ENCODE results near the gene ATG7. TPM values are rescaled to one million over a fixed set of nuclear protein-coding genes. Genes with fewer than 3 reads are reported as not detected.
A peak's percentile ranks its signal among the peaks of the same experiment; 100 is the strongest.
"Not testable (repeated sequence)": the region's sequence is repeated elsewhere in the genome, so short reads cannot be mapped to it uniquely, and the experiment has no call there.

Gene ATG7
- total RNA-seq, 1 donor: 131 TPM

DNA sequence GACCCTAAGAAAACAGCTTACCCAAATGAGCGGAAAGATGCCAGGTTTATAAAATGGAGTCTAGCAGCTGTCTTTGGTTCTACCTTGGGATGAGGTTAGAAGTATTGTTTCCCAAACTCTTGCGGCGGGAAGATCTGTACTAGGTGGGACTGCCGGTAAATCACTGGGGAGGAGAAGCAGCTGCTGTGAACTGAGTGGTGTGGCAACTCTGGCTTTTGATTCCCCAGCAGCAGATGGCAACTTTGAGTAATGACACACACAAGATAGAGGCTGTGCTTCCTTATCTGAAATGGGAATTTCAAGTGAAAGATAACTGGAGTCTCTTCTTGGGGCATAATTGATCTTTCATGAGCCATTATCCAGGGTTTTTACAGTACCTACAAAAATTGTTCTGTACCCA lies 184.9 kb downstream of the ATG7 start:
- no peak overlapping the region for H3K4me3 ChIP-seq (ENCODE audit: low read depth, low read length)
- DNase-seq (ENCODE audit: low read depth): peak; percentile 69
- TF ChIP-seq, protein P1, sequence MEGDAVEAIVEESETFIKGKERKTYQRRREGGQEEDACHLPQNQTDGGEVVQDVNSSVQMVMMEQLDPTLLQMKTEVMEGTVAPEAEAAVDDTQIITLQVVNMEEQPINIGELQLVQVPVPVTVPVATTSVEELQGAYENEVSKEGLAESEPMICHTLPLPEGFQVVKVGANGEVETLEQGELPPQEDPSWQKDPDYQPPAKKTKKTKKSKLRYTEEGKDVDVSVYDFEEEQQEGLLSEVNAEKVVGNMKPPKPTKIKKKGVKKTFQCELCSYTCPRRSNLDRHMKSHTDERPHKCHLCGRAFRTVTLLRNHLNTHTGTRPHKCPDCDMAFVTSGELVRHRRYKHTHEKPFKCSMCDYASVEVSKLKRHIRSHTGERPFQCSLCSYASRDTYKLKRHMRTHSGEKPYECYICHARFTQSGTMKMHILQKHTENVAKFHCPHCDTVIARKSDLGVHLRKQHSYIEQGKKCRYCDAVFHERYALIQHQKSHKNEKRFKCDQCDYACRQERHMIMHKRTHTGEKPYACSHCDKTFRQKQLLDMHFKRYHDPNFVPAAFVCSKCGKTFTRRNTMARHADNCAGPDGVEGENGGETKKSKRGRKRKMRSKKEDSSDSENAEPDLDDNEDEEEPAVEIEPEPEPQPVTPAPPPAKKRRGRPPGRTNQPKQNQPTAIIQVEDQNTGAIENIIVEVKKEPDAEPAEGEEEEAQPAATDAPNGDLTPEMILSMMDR (IDR thresholded peaks at IDR 0.05; ENCODE audit: insufficient read depth, low read depth, low read length): no peak

DNA sequence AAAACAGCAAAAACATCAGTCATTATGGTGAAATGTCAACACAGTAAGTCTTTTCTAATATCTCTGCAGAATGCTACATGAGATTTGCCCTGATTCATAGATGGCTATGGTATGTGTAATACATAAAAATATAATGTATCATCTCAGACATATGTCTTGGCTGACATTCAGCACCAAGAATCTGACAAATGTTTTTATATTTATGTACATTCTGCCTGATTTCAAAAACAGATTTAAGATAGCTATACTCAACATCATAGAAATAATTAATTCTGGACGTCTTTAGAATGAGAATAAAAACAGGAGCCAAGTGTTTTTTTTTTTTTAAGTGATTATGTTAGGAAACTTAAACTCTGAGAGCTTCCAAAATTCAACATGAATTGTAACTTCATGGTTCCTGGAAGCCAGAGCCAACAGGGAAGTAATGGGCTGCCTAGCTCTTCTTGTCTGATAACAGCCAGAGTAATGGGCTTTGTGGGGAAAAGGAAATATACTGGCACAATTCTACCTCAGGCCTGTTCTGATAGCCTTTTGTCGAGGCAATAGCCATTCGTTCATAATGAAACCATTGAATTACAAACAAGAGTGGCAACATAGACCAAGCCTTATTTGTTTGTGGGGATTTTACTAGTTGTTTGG lies 187.1 kb downstream of the ATG7 start:
- TF ChIP-seq, protein P1 (IDR thresholded peaks at IDR 0.05; ENCODE audit: insufficient read depth, low read depth, low read length): no peak
- DNase-seq (ENCODE audit: low read depth): no peak
- H3K4me3 ChIP-seq (ENCODE audit: low read depth, low read length): no peak overlapping the region

DNA sequence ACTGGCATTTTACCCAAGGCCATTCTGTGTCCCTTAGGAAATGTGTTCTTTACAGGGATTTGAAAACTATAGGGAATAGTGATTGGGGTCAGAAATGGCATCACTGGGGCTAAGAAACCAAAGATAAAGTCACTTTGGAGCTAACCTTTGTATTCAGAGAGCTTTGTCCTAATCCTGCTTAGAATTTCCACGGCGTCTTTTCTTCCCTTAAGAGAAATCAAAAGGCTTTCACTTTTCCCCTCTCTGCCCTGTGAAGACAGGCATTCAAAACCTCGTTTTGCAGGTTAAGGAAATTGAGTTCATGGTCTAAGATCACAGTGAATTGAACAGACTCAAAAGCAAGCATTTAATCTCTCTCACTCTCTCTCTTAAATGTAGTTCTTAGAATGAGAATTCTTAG lies 189.0 kb downstream of the ATG7 start:
- DNase-seq (ENCODE audit: low read depth): no peak
- no peak overlapping the region for H3K4me3 ChIP-seq (ENCODE audit: low read depth, low read length)
- TF ChIP-seq, protein P1 (IDR thresholded peaks at IDR 0.05; ENCODE audit: insufficient read depth, low read depth, low read length): no peak

DNA sequence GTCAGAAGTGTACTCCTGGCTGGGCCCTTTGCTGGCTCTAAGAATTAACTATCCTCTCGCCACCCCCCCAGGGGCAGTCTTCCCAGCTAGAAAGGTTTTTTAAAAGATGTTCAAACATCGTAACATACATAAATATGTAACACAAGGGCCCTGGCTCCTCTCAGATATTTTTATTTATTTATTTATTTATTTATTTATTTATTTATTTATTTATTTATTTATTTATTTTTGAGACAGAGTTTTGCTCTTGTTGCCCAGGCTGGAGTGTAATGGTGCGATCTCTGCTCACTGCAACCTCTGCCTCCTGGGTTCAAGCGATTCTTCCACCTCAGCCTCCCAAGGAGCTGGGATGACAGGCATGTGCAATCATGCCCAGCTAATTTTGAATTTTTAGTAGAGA lies 190.5 kb downstream of the ATG7 start:
- not testable (repeated sequence) for H3K4me3 ChIP-seq (ENCODE audit: low read depth, low read length); DNase-seq (ENCODE audit: low read depth)

DNA sequence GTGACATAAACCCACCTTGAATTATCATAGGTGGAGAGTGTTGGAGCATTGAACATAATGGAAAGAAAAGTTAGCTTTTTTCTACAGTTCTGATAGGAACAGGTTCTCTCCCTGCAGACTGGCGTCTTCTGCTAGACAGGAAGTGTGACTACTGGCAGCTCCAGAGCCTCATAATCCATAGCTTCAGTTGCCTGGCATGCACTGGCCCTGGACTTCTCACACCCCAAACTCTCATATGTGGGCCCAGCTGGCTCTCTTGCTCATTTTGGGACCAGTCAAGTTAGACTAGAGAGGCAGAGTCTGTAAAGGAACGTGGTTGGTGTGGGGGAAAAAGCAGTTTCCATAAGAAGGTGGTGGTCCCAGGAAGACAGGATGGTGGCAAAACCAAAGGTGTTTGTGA lies 191.4 kb downstream of the ATG7 start:
- no peak for DNase-seq (ENCODE audit: low read depth)
- TF ChIP-seq, protein P1 (IDR thresholded peaks at IDR 0.05; ENCODE audit: insufficient read depth, low read depth, low read length): no peak
- no peak overlapping the region for H3K4me3 ChIP-seq (ENCODE audit: low read depth, low read length)

DNA sequence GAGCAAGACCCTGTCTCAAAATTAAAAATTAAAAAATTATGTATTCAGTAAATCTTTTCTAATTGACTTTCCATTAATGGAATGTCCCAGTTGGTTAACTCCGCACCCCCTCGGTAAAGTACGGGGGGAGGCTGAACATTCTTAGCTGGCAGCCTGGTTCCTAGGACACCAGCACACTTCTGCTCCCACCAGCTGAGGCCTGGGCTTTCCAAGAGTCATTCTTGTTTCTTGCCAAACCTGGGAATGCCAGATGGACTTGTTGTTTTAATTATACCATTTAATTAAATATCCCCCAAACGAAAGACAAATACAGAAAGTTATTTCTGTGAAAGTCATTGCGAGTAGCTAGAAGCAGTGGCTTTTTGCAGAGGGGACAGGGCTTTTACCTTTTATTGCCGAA lies 192.2 kb downstream of the ATG7 start:
- H3K4me3 ChIP-seq (ENCODE audit: low read depth, low read length): no peak overlapping the region
- DNase-seq (ENCODE audit: low read depth): no peak
- TF ChIP-seq, protein P1 (IDR thresholded peaks at IDR 0.05; ENCODE audit: insufficient read depth, low read depth, low read length): no peak

DNA sequence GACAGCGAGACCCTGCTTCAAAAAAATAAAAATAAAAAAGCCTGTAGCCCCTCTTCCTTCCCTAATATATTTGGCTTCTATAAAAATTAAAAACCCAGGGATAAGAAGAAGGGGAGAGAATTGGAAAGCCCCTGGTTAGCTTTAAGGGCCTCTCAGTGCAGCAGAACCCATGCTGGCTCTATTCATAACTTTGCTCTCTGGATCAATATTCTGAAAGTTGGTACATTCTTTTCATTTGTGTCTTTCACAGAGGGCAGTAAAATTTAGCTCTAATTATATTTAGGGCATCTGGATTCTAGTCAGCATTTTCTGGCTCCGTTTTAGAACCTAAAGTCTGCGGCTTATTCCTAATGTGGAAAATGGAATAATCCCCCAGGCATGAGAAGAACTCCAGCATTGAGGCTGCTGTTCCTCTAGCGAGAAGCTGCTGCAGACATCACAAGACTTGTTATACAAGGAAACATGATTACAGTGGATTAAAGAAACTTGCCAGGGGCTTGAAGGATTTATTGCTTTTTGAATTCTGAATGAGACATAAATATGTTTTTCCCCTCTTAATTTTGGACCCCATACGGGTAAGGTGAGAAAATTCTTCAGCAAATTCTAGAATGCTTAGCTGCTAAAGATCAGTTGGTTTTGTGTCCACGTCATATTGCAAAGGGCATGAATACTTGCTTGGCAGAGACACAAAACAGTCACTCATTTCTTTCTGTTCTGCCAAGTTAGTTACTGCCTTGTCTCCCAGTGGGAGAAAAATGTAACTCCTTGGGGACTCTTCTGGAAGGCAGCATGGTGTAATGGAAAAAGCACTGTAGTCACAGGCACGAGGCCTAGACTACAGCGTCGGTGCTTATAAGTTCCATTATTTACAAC lies 193.8 kb downstream of the ATG7 start:
- no peak overlapping the region for H3K4me3 ChIP-seq (ENCODE audit: low read depth, low read length)
- TF ChIP-seq, protein P1 (IDR thresholded peaks at IDR 0.05; ENCODE audit: insufficient read depth, low read depth, low read length): no peak
- peak; percentile 88 for DNase-seq (ENCODE audit: low read depth)

Measured in fibroblast of villous mesenchyme (primary cell).